ENCODE data around the gene ANO5.

ANO5 gene

GRCh38 chr11:22192642-22193347 is at the start of gene ANO5:
Gene ANO5 (plus strand): TSS chr11:22193085. CDS start chr11:22193493, 408 bp downstream.
- ATAC-seq = no peak

GRCh38 chr11:22151649-22152197 is 41.2 kb upstream of the ANO5 start:
- ATAC-seq (no peak), DNase-seq (no peak)

More at GRCh38 chr11:22192642-22193347, at the start of gene ANO5:
- peak; percentile 6 for DNase-seq

- DNase-seq (no peak), ATAC-seq (no peak)
Measured at GRCh38 chr11:22157531-22157930, 35.4 kb upstream of the ANO5 start.

GRCh38 chr11:22161489-22161888 is 31.4 kb upstream of the ANO5 start:
- ATAC-seq (no peak), DNase-seq (no peak)

- no peak for ATAC-seq
- DNase-seq = no peak
Measured at GRCh38 chr11:22162756-22163155, 30.1 kb upstream of the ANO5 start.

GRCh38 chr11:22163394-22163797 is 29.5 kb upstream of the ANO5 start:
- DNase-seq (no peak), ATAC-seq (no peak)

GRCh38 chr11:22165087-22165486 is 27.8 kb upstream of the ANO5 start:
- ATAC-seq = no peak
- no peak for DNase-seq

- DNase-seq (no peak), ATAC-seq (no peak)
Measured at GRCh38 chr11:22165759-22166513, 26.9 kb upstream of the ANO5 start.

GRCh38 chr11:22169833-22170232 is 23.1 kb upstream of the ANO5 start:
- DNase-seq (no peak), ATAC-seq (no peak)

- no peak for ATAC-seq
- no peak for DNase-seq
Measured at GRCh38 chr11:22173532-22173931, 19.4 kb upstream of the ANO5 start.

GRCh38 chr11:22177186-22177585 is 15.7 kb upstream of the ANO5 start:
- ATAC-seq (no peak), DNase-seq (no peak)

- no peak for DNase-seq
- ATAC-seq = no peak
Measured at GRCh38 chr11:22179626-22180025, 13.3 kb upstream of the ANO5 start.

GRCh38 chr11:22180131-22180530 is 12.8 kb upstream of the ANO5 start:
- DNase-seq = no peak
- ATAC-seq = no peak

GRCh38 chr11:22189660-22190059 is 3.2 kb upstream of the ANO5 start:
- DNase-seq (no peak), ATAC-seq (no peak)

- ATAC-seq (no peak), DNase-seq (no peak)
Measured at GRCh38 chr11:22190827-22191463, 1.9 kb upstream of the ANO5 start.

GRCh38 chr11:22192289-22192641 is 620 bp upstream of the ANO5 start:
- ATAC-seq = no peak
- DNase-seq = no peak

- DNase-seq = no peak
- no peak for ATAC-seq
Measured at GRCh38 chr11:22193348-22194051, 615 bp downstream of the ANO5 start.

- DNase-seq (no peak), ATAC-seq (no peak)
Measured at GRCh38 chr11:22194306-22194705, 1.4 kb downstream of the ANO5 start.

- ATAC-seq = no peak
- DNase-seq = no peak
Measured at GRCh38 chr11:22194907-22195306, 2.0 kb downstream of the ANO5 start.

- DNase-seq (no peak), ATAC-seq (no peak)
Measured at GRCh38 chr11:22197139-22198005, 4.5 kb downstream of the ANO5 start.

GRCh38 chr11:22199243-22199642 is 6.4 kb downstream of the ANO5 start:
- DNase-seq = no peak
- no peak for ATAC-seq
